K562 (cell line): Measurements from ENCODE around the gene PLCG2. TPM values are rescaled to one million over a fixed set of nuclear protein-coding genes. Genes with fewer than 3 reads are reported as not detected.

ENCODE experiments used
- ATF4 ChIP-seq: fragments of 450-650 bp; formaldehyde crosslinking; IDR thresholded peaks from 2 replicates; pipeline ENCODE4 v1.4.0; 2022; ENCODE audit warnings: mild to moderate bottlenecking, moderate library complexity
- ATF7 ChIP-seq: fragments of 450-650 bp; IDR thresholded peaks from 2 replicates; pipeline ENCODE4 v1.7.1; 2014; ENCODE audit warnings: mild to moderate bottlenecking, moderate library complexity
- CBFA2T3 ChIP-seq: fragments of 450-650 bp; IDR thresholded peaks from 2 replicates; pipeline ENCODE4 v1.6.1; 2017
- CREM ChIP-seq: IDR thresholded peaks from 2 replicates; pipeline ENCODE4 v1.6.1; 2014; ENCODE audit warnings: antibody characterized with exemption, low read depth
- ELK1 ChIP-seq: sonication (generic); formaldehyde crosslinking; IDR thresholded peaks from 2 replicates; pipeline ENCODE4 v1.8.1; 2022; ENCODE audit warnings: missing genetic modification reagents
- HDAC8 ChIP-seq: fragments of 450-650 bp; IDR thresholded peaks from 2 replicates; pipeline ENCODE4 v1.6.1; 2016; ENCODE audit warnings: mild to moderate bottlenecking, missing genetic modification characterization, moderate library complexity, missing compliant biosample characterization
- HINFP ChIP-seq: fragments of 450-650 bp; conservative IDR thresholded peaks from 2 replicates; pipeline ENCODE4 v1.6.1; 2016; ENCODE audit warnings: missing genetic modification characterization, low read depth, mild to moderate bottlenecking, control low read depth, missing compliant biosample characterization
- HOXB6 ChIP-seq: fragments of 250-450 bp; sonication (Bioruptor Pico); IDR thresholded peaks from 2 replicates; pipeline ENCODE4 v1.5.1; 2022; ENCODE audit warnings: mild to moderate bottlenecking, borderline replicate concordance
- KDM4B ChIP-seq, 2 experiments: fragments of 450-650 bp in 1 of 2; sonication (generic) in 1 of 2; IDR thresholded peaks; 2 replicates each; pipeline ENCODE4 v1.6.1; 2016 to 2017; ENCODE audit warnings: borderline replicate concordance in 2 of 2, antibody characterized with exemption in 1 of 2, low read depth in 1 of 2, mild to moderate bottlenecking in 1 of 2
- MBD2 ChIP-seq: sonication (generic); IDR thresholded peaks from 2 replicates; pipeline ENCODE4 v1.6.1; 2016; ENCODE audit warnings: low read depth, borderline replicate concordance
- PBX2 ChIP-seq, 2 experiments: IDR thresholded peaks in 1 of 2; conservative IDR thresholded peaks in 1 of 2; 2 replicates each; pipeline ENCODE4 v1.6.1; 2016; ENCODE audit warnings: low read depth in 2 of 2, mild to moderate bottlenecking in 1 of 2, missing compliant biosample characterization in 1 of 2, missing genetic modification characterization in 1 of 2, moderate library complexity in 1 of 2
- PHF8 ChIP-seq: fragments of 200-600 bp; sonication (generic); IDR thresholded peaks from 2 replicates; pipeline ENCODE4 v1.6.1; 2012; ENCODE audit warnings: mixed run types, mild to moderate bottlenecking, inconsistent platforms, low read length, moderate library complexity, borderline replicate concordance
- PML ChIP-seq: IDR thresholded peaks from 2 replicates; pipeline ENCODE4 v1.6.1; 2012; ENCODE audit warnings: low read length, inconsistent platforms
- RAD51 ChIP-seq: fragments of 450-650 bp; IDR thresholded peaks from 2 replicates; pipeline ENCODE4 v1.7.1; 2016; ENCODE audit warnings: low read depth, mild to moderate bottlenecking, borderline replicate concordance
- SPI1 ChIP-seq: IDR thresholded peaks from 2 replicates; pipeline ENCODE4 v1.6.1; 2011; ENCODE audit warnings: low read depth, low read length, control low read depth, borderline replicate concordance
- TEAD1 ChIP-seq, 2 experiments: fragments of 450-650 bp in 1 of 2; sonication (generic) in 1 of 2; formaldehyde crosslinking; IDR thresholded peaks; 2 replicates each; pipeline versions ENCODE4 v1.4.0 to v1.8.0; 2020 to 2022; ENCODE audit warnings: mild to moderate bottlenecking in 2 of 2, missing genetic modification reagents in 1 of 2
- TFAP4 ChIP-seq: sonication (generic); formaldehyde crosslinking; IDR thresholded peaks from 2 replicates; pipeline ENCODE4 v1.8.0; 2022; ENCODE audit warnings: missing genetic modification reagents, mild to moderate bottlenecking, moderate library complexity, borderline replicate concordance
- XRCC5 ChIP-seq: fragments of 200-400 bp; formaldehyde crosslinking; IDR thresholded peaks from 2 replicates; pipeline ENCODE4 v1.6.1; 2017; ENCODE audit warnings: low read depth, mild to moderate bottlenecking, low read length
- ZNF174 ChIP-seq: fragments of 250-450 bp; sonication (Bioruptor Pico); IDR thresholded peaks from 2 replicates; pipeline ENCODE4 v1.4.0; 2020; ENCODE audit warnings: mild to moderate bottlenecking
- ZNF316 ChIP-seq: fragments of 450-650 bp; IDR thresholded peaks from 2 replicates; pipeline ENCODE4 v1.6.1; 2016
- polyA plus RNA-seq, 8 experiments: library from polyadenylated mRNA; depleted of rRNA in 4 of 8; stranded (reverse) in 5 of 8; unstranded in 3 of 8; fragments of >200 nt; fragmentation: Nextera tagmentation in 2 of 8; fragmentation: Illumina TruSeq in 1 of 8; extraction: Ambion mirVana in 2 of 8; extraction: Trizol in 1 of 8; gene quantifications; 2 replicates each; pipeline versions ENCODE4 v1.2.1 to v1.2.3, GENCODE V29; 2011 to 2014; ENCODE audit warnings: inconsistent platforms in 1 of 8, missing spikeins in 1 of 8
- total RNA-seq, 7 experiments: library from RNA; depleted of rRNA in 6 of 7; stranded (reverse); fragments of >200 nt in 6 of 7; fragmentation: Illumina TruSeq in 2 of 7; extraction: Trizol in 2 of 7; gene quantifications; 2 replicates each; pipeline versions ENCODE4 v1.2.1 to v1.2.3, GENCODE V29; 2011 to 2021; ENCODE audit warnings: low replicate concordance in 1 of 7

PLCG2 gene
- total and polyA plus RNA-seq, 9 of the 15 experiments (the other 6 are each of a cell fraction or from before 2014, with no cell fraction given) = 0.94 to 7.1 (median 3.1) TPM

- TF ChIP-seq XRCC5 (peak; percentile 54; the same call in 1 of the 2 replicates), TEAD1 (CRISPR knock-in tag; IDR thresholded peaks at IDR 0.05) (peak in 1 of 2 experiments; percentile 56; a peak in 1 of 4 replicates), ZNF174 (CRISPR knock-in tag) (no peak), ZNF316 (no peak), CREM (peak; percentile 82), RAD51 (no peak), PML (no peak), MBD2 (no peak), TFAP4 (CRISPR knock-in tag) (peak; percentile 69), ELK1 (CRISPR knock-in tag) (no peak), ATF4 (CRISPR knock-in tag) (no peak), PHF8 (no peak), HINFP (no peak), HDAC8 (tag) (no peak), CBFA2T3 (no peak), SPI1 (peak; percentile 76; the same call in 1 of the 2 replicates), KDM4B (IDR thresholded peaks at IDR 0.05; ENCODE audit: borderline replicate concordance in 2 of 2, low read depth in 1 of 2) (no peak), HOXB6 (CRISPR knock-in tag) (no peak), ATF7 (peak; percentile 40; the same call in 1 of the 2 replicates), PBX2 (CRISPR knock-in tag; IDR thresholded peaks at IDR 0.05; ENCODE audit: low read depth) (no peak), PBX2 (tag; conservative IDR thresholded peaks at IDR 0.05; ENCODE audit: low read depth) (no peak; the same call in 1 of the 2 replicates)
Measured at GRCh38 chr16:81737885-81738536, 41.1 kb upstream of the PLCG2 start (continued).
